ENCODE data around the gene CPT1C. TPM values are rescaled to one million over a fixed set of nuclear protein-coding genes. Genes with fewer than 3 reads are reported as not detected.

Gene CPT1C
- total and polyA plus RNA-seq, 2 of the 8 experiments (the other 6 are each of a cell fraction or from before 2014, with no cell fraction given), result 79.6 to 91.8 TPM

- Histone ChIP-seq H3K36me3 (ENCODE audit: control insufficient read depth in 2 of 4, insufficient read depth in 4 of 4, low read length in 3 of 4) (peaks cover 23 to 83% (median 60%) of the 10 kb centered on the region in 4 experiments; a peak in 7 of 8 replicates), H3K4ac (replicated peaks; ENCODE audit: insufficient read length, low read depth, low read length) (no peak overlapping the region), H4K20me1 (replicated peaks in 1 of 2; ENCODE audit: control insufficient read depth in 1 of 2, insufficient read depth in 2 of 2, low read length in 2 of 2) (peaks cover 6 to 23% of the 10 kb centered on the region in 2 experiments)
Observed at GRCh38 chr19:49657493-49658138, 33.3 kb upstream of the CPT1C start.

More at GRCh38 chr19:49657493-49658138, 33.3 kb upstream of the CPT1C start:
- Histone ChIP-seq H2AK5ac (ENCODE audit: low read depth, low read length) (no peak overlapping the region), H3K9me3 (ENCODE audit: insufficient read depth in 2 of 2, low read depth in 1 of 2, low read length in 1 of 2) (peaks cover 9 to 11% of the 10 kb centered on the region in 2 experiments), H4K91ac (replicated peaks; ENCODE audit: insufficient read length, low read length) (no peak overlapping the region), H3K79me1 (ENCODE audit: low read depth, low read length) (0 out of 2 replicates have a peak, but pooled peaks cover 5% of the 10 kb centered on the region), H3K4me3 (ENCODE audit: extremely low read depth in 1 of 4, insufficient read depth in 2 of 4, low read depth in 3 of 4, low read length in 4 of 4) (no peak overlapping the region), H3K27ac (ENCODE audit: low read depth, low read length) (no peak overlapping the region), H3K9ac (replicated peaks in 1 of 4; ENCODE audit: extremely low read depth in 1 of 4, low read depth in 3 of 4, low read length in 3 of 4) (no peak overlapping the region; a peak in 1 of 7 replicates), H2BK15ac (ENCODE audit: low read length) (no peak overlapping the region; the same call in 1 of the 2 replicates), H3K56ac (replicated peaks; ENCODE audit: insufficient read length, low read depth, low read length) (no peak overlapping the region), H4K5ac (ENCODE audit: insufficient read length, low read depth, low read length) (no peak overlapping the region), H3K79me2 (ENCODE audit: control insufficient read depth in 1 of 2, insufficient read depth in 2 of 2, low read length in 2 of 2) (no peaks in the 10 kb centered on the region), H2BK5ac (ENCODE audit: low read depth, low read length) (no peak overlapping the region), H3K14ac (ENCODE audit: insufficient read length) (no peak overlapping the region), H3K18ac (ENCODE audit: extremely low read depth, low read length) (no peak overlapping the region), H4K8ac (ENCODE audit: extremely low read depth, insufficient read depth, low read length) (peak overlapping the region; percentile 62; the same call in 1 of the 2 replicates), H2BK120ac (replicated peaks; ENCODE audit: low read depth, low read length) (no peak overlapping the region), H2BK20ac (ENCODE audit: low read length) (no peak overlapping the region), H2BK12ac (ENCODE audit: low read depth, low read length) (no peak overlapping the region), H2AFZ (ENCODE audit: low read length) (no peak overlapping the region), H3K4me2 (ENCODE audit: insufficient read depth in 1 of 2, low read depth in 2 of 2, low read length in 2 of 2) (no peak overlapping the region; a peak in 1 of 4 replicates), H3K23me2 (ENCODE audit: low read depth, low read length) (no peaks in the 10 kb centered on the region; the same call in 1 of the 2 replicates), H3K23ac (ENCODE audit: insufficient read length) (no peak overlapping the region), H3K4me1 (replicated peaks in 1 of 4; ENCODE audit: control insufficient read depth in 3 of 4, insufficient read depth in 4 of 4, low read length in 3 of 4) (peaks cover 0 to 14% (median 5%) of the 10 kb centered on the region in 4 experiments; a peak in 4 of 7 replicates), H3K27me3 (replicated peaks in 1 of 4; ENCODE audit: control insufficient read depth in 3 of 4, extremely low read depth in 1 of 4, insufficient read depth in 3 of 4, low read length in 3 of 4) (no peaks in the 10 kb centered on the region)
- WGBS, 2 experiments (ENCODE audit: extremely low coverage in 1 of 2, insufficient coverage in 1 of 2, insufficient read length in 1 of 2, insufficient replicate concordance in 2 of 2, low coverage in 1 of 2, low lambda C conversion rate in 2 of 2, missing lambda C conversion rate in 1 of 2), result 87% methylated on average over 19 of the region's 22 CpGs; no CpG with 5 or more reads in 1 of the 2 experiments
- DNase-seq (ENCODE audit: low read depth in 1 of 2, low spot score in 2 of 2), result no peak
- CTCF ChIA-PET (ENCODE audit: partially characterized antibody), result interaction anchor here (0.9 to 3.8 kb wide), 5 partner anchors 9 to 27 kb away, joined by 3 to 39 read pairs (median 6); no protein-coding TSS in a partner anchor
- POLR2A ChIA-PET (ENCODE audit: partially characterized antibody), result interaction anchor here (0.7 to 18.0 kb wide), 7 partner anchors 7 to 65 kb away, joined by 3 to 275 read pairs (median 6); partner anchors contain the start of genes BCL2L12, IRF3, PRMT1 and RRAS
- no peak for TF ChIP-seq USF2 (IDR thresholded peaks at IDR 0.05; ENCODE audit: low read length)
- no peak for TF ChIP-seq SAP30 (IDR thresholded peaks at IDR 0.05; ENCODE audit: insufficient read depth, insufficient replicate concordance, low read length)
- no peak for TF ChIP-seq GABPA (IDR thresholded peaks at IDR 0.05; ENCODE audit: borderline replicate concordance, insufficient read depth, low read length)
- no peak for TF ChIP-seq CREB1 (IDR thresholded peaks at IDR 0.05)
- TF ChIP-seq RXRA (IDR thresholded peaks at IDR 0.05; ENCODE audit: insufficient read depth, low read depth, low read length), result no peak
- TF ChIP-seq SP4 (IDR thresholded peaks at IDR 0.05; ENCODE audit: low read length), result no peak
- no peak for TF ChIP-seq RAD21 (IDR thresholded peaks at IDR 0.05 in 1 of 2, conservative IDR thresholded peaks at IDR 0.05 in 1 of 2; ENCODE audit: low read depth in 2 of 2, low read length in 2 of 2)
- no peak for TF ChIP-seq TAF1 (IDR thresholded peaks at IDR 0.05; ENCODE audit: low read depth, low read length)
- no peak for TF ChIP-seq CHD2 (IDR thresholded peaks at IDR 0.05; ENCODE audit: low read length)
- FAIRE-seq, result no peak

Data from H1 (cell line).